GM18907 (cell line): ENCODE data around the gene IQUB.
"Not testable (repeated sequence)": the region's sequence is repeated elsewhere in the genome, so short reads cannot be mapped to it uniquely, and the experiment has no call there.

Source experiments
- ATAC-seq: cut with Tn5 transposase; IDR thresholded peaks from one replicate; pipeline ENCODE4 v1.9.1; 2021; ENCODE audit warnings: mild to moderate bottlenecking, moderate library complexity; ENCODE audit not compliant: unreplicated experiment

The IQUB gene

DNA sequence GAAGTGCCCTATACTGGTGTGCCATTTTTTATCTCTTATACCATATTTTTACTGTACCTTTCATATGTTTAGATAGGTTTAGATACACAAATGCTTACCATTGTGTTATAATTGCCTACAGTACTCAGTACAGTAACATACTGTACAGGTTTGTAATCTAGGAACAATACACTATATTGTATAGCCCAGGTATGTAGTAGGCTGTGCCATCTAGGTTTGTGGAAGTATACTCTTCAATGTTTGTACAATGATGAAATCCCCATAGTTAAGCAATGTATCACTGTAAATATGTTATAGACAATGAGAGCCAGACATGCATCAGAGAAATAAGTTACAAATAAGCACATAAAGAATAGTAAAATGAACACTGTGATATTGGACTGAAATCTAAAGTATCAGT lies 109.1 kb downstream of the IQUB start:
- no peak for ATAC-seq

DNA sequence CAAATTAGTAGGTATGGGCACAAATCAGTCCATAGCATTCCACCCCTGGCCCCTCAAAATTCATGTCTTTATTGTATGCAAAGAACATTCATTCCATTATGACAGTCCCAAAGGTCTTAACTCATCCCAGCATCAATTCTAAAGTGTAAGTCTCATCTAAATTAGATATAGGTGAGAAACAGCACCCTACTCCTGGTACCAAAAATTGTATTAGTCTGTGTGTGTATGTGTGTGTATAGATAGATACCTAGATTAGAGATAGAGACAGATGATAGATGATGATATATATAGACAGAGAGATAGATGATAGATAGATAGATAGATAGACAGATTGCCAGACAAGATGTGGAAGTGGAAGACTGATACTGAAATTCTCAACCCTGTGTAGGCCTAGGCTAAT lies 109.9 kb downstream of the IQUB start:
- no peak for ATAC-seq

DNA sequence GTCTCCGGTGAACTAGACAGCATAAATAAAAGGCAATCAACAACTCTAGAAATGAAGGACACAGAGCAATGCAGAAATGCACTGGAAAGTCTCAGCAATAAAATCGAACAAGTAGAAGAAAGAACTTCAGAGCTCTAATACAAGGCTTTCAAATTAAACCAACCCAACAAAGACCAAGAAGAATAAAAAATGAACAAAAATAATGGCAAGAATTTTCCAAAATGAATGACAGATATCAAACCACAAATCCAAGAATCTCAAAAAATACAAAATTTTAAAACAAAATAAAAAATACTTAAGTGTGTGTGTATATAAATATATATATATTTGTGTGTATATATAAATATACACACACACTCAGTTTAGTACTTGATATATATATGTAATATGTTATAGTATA lies 110.8 kb downstream of the IQUB start:
- no peak for ATAC-seq

DNA sequence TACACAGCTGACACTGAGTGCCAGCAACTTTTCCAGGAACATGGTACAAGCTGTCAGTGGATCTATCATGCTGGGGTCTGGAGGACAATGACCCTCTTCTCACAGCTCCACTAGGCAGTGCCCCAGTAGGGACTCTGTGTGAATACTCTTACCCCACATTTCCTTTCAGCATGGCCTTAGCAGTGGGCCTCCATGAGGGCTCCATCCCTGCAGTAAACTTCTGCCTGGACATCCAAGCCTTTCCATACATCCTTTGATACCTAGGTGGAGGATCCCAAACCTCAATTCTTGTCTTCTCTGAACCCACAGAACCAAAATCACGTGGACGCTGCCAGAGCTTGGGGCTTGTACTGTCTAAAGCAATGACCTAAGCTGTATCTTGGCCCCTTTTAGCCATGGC lies 116.8 kb downstream of the IQUB start:
- no peak for ATAC-seq

DNA sequence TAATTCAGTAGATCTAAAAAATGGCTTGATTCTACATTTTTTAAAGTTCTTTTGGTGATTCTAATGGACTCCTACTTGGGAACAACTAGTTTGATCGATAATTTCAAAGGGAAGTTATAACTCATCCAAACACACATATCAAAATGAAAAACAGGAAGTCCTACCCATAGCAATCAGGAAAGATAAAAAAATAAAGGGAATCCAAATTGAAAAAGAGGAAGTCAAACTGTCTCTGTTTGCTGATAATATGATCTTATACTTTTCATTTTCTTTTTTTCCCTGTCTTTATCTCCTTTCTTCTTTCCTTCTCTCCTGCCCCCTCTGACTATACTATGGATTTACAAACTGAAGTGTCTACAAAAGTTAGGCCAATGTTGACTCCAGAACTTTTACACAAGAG lies 118.8 kb downstream of the IQUB start:
- no peak for ATAC-seq

DNA sequence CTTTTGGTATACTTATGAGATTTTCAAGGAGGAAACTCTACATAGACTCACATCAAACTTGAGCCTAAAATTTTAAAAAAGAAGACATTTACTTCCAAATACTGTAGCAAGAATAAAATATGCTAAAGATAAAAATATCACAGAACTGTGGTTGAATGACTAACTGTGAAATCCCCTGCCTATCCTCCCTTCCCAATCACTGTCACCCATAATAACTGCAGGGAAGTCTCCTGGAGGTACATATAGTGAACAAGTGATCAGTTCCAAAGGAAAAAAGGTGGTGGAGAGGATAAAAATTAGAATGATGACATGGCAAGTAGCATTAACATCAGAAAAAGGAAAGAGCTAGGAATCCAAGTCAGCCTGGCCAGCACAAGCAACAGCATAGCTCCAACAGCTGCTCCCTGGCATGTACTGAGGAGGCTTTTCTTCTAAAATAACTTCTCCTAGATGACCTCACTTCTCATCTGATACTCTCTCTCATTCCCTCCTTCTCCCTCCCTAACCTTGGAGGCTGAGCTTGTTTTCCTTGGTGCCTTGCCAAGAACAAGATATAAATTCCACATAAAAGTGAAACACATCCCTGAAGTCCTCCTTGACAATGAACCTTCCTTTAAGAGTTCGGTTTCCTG lies 124.0 kb downstream of the IQUB start:
- no peak for ATAC-seq

DNA sequence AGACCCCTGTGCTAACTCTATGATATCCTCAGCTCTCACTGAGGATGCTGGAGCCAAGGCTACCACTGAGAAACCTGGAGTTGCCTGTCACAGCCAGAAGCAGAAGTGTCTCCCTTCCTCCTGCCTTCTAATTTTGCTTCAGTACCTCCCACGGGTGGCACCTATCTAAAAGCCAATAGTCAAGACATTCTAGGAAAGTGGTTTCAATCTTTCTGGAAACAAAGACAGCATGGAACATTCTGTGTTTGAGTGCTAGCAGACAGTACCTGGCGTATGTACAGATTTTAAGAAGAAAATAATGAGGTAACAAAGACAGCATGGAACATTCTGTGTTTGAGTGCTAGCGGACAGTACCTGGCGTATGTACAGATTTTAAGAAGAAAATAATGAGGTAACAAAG lies 126.4 kb downstream of the IQUB start:
- not testable (repeated sequence) for ATAC-seq
